ENCODE measurements around the gene FLRT3. TPM values are rescaled to one million over a fixed set of nuclear protein-coding genes. Genes with fewer than 3 reads are reported as not detected.

Gene FLRT3
- total RNA-seq, 2 experiments from 2014 or later: not detected

DNA sequence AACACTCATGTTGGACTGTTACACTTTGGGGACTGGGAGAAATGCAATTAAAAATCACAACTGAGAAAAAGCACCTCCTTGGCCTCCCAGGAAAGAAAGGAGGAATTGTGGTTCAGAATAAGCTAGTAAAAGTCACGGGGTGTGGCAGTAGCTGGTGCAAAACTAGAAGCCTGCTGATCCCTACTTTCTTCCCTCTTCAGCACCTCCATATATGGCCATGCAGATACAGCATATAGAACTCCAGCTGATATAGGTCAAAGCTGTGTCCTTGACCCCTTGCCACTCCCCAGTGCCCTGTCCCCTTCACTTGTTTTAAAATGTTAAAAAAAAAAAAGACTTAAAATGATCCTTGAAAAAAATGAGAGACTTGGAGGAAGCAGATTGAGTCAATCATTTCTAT lies 5.5 kb upstream of the FLRT3 start:
- Mint-ChIP-seq H3K27ac (no peak overlapping the region), H3K4me1 (no peaks in the 10 kb centered on the region), H3K36me3 (ENCODE audit: low read depth) (no peaks in the 10 kb centered on the region), H3K4me3 (no peak overlapping the region), H3K27me3 (no peaks in the 10 kb centered on the region), H3K9me3 (peaks cover 14% of the 10 kb centered on the region)
- CTCF ChIA-PET: no interaction called here
- no peak for DNase-seq
- POLR2A ChIA-PET: no interaction called here

DNA sequence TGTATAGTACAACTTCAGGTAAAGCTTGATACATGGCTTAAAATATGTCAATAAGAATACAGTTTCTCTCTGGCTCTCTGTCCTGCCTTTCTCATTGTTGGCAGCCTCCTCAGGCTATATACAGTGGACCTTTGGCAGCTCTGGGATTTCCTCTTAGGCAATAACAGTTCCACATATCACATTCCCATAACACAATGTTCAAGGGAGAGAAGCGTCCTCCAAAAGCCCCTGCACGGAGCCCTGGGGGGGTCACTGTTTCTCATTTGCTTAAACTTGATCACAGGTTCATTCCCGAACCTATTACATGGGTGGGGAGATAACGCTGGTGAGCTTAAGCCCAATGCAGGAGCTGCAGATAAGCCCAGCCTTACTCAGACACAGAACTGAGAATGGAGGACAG lies 4.4 kb upstream of the FLRT3 start:
- H3K27ac Mint-ChIP-seq: no peak overlapping the region
- H3K36me3 Mint-ChIP-seq (ENCODE audit: low read depth): no peaks in the 10 kb centered on the region
- peaks cover 12% of the 10 kb centered on the region for H3K9me3 Mint-ChIP-seq
- no peaks in the 10 kb centered on the region for H3K4me1 Mint-ChIP-seq
- no peak overlapping the region for H3K4me3 Mint-ChIP-seq
- ChIA-PET POLR2A (no interaction called here), CTCF (no interaction called here)
- no peaks in the 10 kb centered on the region for H3K27me3 Mint-ChIP-seq
- no peak for DNase-seq

DNA sequence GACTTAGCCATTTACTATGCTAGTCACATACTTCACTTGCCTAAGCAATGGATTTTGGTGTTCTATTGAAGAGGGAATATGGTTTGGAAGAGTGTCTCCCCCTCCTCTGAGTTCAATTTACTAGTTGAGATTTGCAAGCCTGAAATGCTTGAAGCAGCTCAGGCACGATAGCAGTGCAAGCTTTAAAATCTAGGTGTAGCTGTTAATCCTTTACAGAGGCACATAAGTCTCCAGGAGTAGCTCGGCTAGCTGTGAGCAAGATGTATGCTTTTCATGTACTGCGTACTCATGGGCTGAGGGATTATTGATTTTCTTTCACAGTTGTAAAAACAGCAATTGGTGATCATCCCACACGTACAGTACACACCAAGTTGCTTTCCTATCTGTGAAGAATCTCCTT lies 726 bp downstream of the FLRT3 start:
- Mint-ChIP-seq H3K36me3 (ENCODE audit: low read depth) (no peaks in the 10 kb centered on the region), H3K4me1 (no peaks in the 10 kb centered on the region), H3K4me3 (no peak overlapping the region), H3K27me3 (no peaks in the 10 kb centered on the region), H3K27ac (no peak overlapping the region), H3K9me3 (peaks cover 3% of the 10 kb centered on the region)
- DNase-seq: no peak
- CTCF ChIA-PET: no interaction called here
- POLR2A ChIA-PET: no interaction called here

DNA sequence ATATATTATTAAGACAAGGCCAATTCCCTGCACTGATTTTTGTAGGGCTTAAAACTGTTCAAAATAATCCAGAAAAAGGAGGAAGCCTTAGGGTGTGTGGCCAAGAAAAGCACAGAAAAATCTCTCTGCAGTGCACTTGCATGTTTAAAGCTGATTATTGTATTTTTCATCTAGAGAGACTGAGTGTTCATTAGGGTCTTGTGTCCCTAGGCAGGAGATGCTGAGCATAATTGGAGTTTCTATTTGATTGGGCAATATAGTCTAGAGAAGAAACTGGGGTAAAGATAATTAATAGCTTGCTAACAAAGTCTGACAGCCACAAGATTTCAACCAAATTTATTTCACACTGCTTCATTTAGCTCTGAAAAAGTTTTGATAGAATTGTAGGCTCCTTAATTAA lies 2.4 kb downstream of the FLRT3 start:
- ChIA-PET CTCF (no interaction called here), POLR2A (no interaction called here)
- no peak overlapping the region for H3K27ac Mint-ChIP-seq
- H3K27me3 Mint-ChIP-seq: no peaks in the 10 kb centered on the region
- H3K4me3 Mint-ChIP-seq: no peak overlapping the region
- no peaks in the 10 kb centered on the region for H3K4me1 Mint-ChIP-seq
- DNase-seq: no peak
- H3K36me3 Mint-ChIP-seq (ENCODE audit: low read depth): no peaks in the 10 kb centered on the region
- H3K9me3 Mint-ChIP-seq: no peaks in the 10 kb centered on the region

DNA sequence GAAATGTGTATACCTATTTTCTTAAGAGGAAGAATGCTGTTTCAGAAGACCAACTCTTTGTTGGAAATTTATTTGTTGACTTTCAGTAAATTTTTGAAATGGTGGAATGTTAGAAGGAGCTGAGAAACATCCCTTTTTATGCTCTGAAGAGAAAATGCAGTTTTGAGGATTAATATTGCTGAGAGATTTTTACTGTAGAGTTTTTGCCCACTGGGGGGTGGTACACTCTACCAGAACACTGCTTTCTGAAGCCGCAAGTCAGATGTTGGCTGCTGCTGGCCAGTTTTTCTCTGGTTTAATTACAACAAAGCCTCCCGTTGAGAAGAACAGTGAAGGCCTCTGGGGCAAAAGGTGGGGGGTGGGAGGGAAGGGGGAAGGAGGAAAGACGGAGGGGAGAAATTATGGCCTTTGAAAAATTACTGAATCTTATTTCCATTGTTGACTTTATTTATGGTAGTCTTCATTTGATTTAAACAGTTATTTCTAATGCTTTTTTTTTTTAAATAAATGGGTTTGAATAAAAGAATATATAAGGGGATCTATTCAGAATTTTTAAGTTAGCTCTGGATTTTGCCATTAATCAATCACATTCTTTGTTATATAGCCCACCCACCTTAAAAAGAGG lies 3.0 kb downstream of the FLRT3 start:
- H3K9me3 Mint-ChIP-seq: no peaks in the 10 kb centered on the region
- ChIA-PET POLR2A (no interaction called here), CTCF (no interaction called here)
- H3K4me3 Mint-ChIP-seq: no peak overlapping the region
- no peaks in the 10 kb centered on the region for H3K36me3 Mint-ChIP-seq (ENCODE audit: low read depth)
- no peaks in the 10 kb centered on the region for H3K27me3 Mint-ChIP-seq
- H3K27ac Mint-ChIP-seq: no peak overlapping the region
- H3K4me1 Mint-ChIP-seq: no peaks in the 10 kb centered on the region
- DNase-seq: no peak

DNA sequence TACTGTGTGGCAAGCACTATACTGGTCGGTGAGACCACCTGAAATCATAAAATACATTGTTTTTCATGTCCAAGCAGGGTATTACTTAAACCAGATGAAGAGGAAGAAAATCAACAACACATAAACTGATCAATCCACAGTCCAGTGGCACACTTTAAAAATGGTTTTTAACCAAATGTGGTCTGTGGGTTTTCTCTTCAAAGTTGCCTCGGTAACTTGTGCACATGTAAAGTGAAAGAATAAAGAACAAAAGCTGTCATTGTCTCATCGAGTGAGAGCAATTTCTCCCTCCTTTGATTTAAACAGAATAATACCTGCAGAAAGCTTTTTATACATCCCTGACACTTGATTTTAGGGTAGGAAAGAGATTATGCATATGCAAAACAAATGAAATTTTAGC lies 3.7 kb downstream of the FLRT3 start:
- CTCF ChIA-PET: no interaction called here
- DNase-seq: no peak
- POLR2A ChIA-PET: no interaction called here
- Mint-ChIP-seq H3K4me3 (no peak overlapping the region), H3K9me3 (no peaks in the 10 kb centered on the region), H3K36me3 (ENCODE audit: low read depth) (no peaks in the 10 kb centered on the region), H3K4me1 (no peaks in the 10 kb centered on the region), H3K27me3 (no peaks in the 10 kb centered on the region), H3K27ac (no peak overlapping the region)

DNA sequence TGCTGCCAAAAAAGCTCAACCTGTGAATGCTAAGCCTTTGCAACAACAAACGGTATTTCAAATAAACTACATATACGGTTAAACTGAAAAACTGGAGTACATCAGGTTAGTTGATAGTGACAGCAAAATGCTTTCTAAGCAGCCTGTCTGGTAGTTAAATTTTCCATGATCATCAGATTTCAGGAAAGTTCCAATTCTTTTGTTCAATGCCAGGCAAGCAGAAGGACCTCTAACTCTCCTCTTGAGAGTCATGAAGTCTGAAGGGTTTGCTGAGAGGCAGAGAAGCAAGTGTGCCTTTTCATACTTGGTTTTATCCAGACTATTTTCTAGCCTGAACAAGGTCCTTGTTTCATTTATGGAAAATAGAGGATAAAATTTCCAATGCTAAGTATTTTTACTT lies 4.5 kb downstream of the FLRT3 start:
- Mint-ChIP-seq H3K4me1 (no peaks in the 10 kb centered on the region), H3K4me3 (no peak overlapping the region), H3K27me3 (no peaks in the 10 kb centered on the region), H3K9me3 (no peaks in the 10 kb centered on the region), H3K36me3 (ENCODE audit: low read depth) (no peaks in the 10 kb centered on the region), H3K27ac (no peak overlapping the region)
- CTCF ChIA-PET: no interaction called here
- DNase-seq: no peak
- POLR2A ChIA-PET: no interaction called here

DNA sequence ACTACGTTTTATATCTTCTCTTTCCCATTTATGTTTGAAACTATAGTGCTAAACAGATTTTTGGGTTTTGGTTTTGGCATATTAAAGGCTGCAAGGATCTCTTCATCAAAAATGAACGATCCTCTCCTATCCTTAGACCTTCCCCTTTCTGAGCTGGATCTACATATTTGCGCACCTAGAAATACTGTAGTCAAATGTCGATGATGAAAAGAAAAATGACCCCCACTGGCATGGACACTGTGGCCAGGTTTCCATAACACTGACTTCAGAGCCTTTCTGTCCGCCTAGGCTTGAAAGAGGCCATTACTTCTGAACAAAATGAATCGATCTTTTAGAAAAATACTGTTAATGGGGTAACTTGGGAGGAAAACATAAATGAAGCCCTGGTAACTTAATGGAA lies 5.8 kb downstream of the FLRT3 start:
- no peak overlapping the region for H3K4me3 Mint-ChIP-seq
- DNase-seq: no peak
- H3K4me1 Mint-ChIP-seq: no peaks in the 10 kb centered on the region
- CTCF ChIA-PET: no interaction called here
- no peaks in the 10 kb centered on the region for H3K9me3 Mint-ChIP-seq
- no peaks in the 10 kb centered on the region for H3K27me3 Mint-ChIP-seq
- H3K27ac Mint-ChIP-seq: no peak overlapping the region
- no peaks in the 10 kb centered on the region for H3K36me3 Mint-ChIP-seq (ENCODE audit: low read depth)
- POLR2A ChIA-PET: no interaction called here

DNA sequence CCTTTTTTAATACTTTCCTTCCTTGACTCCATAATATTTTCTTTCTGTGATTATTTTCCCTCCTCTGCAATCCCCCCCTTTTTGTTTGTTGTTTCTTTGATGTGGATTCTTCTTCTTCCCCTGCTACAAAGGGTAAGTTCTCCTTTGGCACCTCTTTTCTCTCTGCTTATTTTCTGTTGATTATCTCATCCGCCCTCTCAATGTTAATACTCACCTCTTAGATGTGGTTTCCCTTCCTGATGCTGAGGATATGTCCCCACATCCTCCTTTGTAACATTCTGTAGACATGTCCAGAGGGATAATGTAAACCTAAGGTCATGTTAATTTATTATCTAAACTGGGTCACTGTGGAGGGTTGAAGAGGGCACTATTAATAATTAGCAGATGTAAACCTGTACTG lies 17.7 kb downstream of the FLRT3 start:
- no peaks in the 10 kb centered on the region for H3K36me3 Mint-ChIP-seq (ENCODE audit: low read depth)
- ChIA-PET POLR2A (no interaction called here), CTCF (no interaction called here)
- H3K27me3 Mint-ChIP-seq: no peaks in the 10 kb centered on the region
- peaks cover 10% of the 10 kb centered on the region for H3K9me3 Mint-ChIP-seq
- H3K4me1 Mint-ChIP-seq: no peaks in the 10 kb centered on the region
- no peak overlapping the region for H3K4me3 Mint-ChIP-seq
- DNase-seq: no peak
- H3K27ac Mint-ChIP-seq: no peak overlapping the region

DNA sequence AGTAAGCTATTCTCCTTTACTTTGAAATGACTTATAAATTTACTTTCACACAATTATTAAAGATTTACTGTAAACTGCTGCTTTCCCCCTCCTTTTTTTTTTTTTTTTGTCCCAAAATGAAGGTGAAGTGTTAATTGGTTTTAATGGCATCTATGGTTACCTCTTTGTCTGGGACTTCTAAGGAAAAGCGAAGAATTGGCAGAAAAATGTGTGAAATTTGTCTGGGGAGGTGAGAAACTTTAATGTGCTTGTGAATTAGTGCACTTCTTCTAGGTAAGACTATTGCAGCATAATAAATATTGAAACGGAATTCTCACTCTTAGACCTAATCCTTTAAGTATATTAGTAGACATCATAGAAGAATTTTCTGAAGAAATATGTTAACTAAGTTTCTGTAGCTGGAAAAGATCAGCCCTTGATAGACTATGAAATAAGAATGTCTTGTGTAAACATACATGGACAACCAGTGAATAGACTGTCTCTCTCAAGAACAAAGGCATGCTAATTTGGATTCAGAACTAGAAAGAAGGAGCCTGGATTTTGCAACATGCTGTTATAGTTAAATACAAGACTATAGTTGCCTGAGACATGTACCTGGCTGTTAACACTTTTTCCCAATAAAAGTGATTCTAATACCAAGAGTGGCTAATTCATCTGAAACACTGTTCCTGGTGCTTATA lies 23.9 kb downstream of the FLRT3 start:
- no peak overlapping the region for H3K27ac Mint-ChIP-seq
- CTCF ChIA-PET: no interaction called here

DNA sequence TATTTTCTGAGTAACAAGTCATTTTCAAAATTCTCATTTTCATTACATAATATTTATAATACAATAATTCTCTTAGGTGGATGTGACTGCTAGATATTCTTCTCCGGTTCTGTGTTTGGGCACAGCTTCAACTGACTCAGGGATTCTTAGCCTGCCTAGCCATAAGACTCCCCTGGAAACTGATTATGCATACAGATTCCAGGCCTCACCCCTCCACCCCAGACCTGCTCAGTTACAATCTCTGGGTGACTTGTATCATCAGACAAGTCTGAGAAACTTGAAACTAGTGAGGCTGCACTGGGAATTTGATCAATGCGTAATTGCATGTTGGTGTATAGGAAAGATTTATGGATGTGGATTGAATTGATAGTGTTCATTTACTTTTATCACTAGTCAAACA lies 25.4 kb downstream of the FLRT3 start:
- ChIA-PET CTCF (no interaction called here), POLR2A (no interaction called here)
- DNase-seq: no peak
- H3K27me3 Mint-ChIP-seq: no peaks in the 10 kb centered on the region
- no peaks in the 10 kb centered on the region for H3K4me1 Mint-ChIP-seq
- peaks cover 11% of the 10 kb centered on the region for H3K9me3 Mint-ChIP-seq
- no peaks in the 10 kb centered on the region for H3K36me3 Mint-ChIP-seq (ENCODE audit: low read depth)
- H3K27ac Mint-ChIP-seq: no peak overlapping the region
- no peak overlapping the region for H3K4me3 Mint-ChIP-seq

More for the DNA sequence above, 23.9 kb downstream of the FLRT3 start:
- Mint-ChIP-seq H3K27me3 (no peaks in the 10 kb centered on the region), H3K36me3 (ENCODE audit: low read depth) (no peaks in the 10 kb centered on the region), H3K4me1 (no peaks in the 10 kb centered on the region), H3K9me3 (peaks cover 13% of the 10 kb centered on the region), H3K4me3 (no peak overlapping the region)
- POLR2A ChIA-PET: no interaction called here
- DNase-seq: no peak

DNA sequence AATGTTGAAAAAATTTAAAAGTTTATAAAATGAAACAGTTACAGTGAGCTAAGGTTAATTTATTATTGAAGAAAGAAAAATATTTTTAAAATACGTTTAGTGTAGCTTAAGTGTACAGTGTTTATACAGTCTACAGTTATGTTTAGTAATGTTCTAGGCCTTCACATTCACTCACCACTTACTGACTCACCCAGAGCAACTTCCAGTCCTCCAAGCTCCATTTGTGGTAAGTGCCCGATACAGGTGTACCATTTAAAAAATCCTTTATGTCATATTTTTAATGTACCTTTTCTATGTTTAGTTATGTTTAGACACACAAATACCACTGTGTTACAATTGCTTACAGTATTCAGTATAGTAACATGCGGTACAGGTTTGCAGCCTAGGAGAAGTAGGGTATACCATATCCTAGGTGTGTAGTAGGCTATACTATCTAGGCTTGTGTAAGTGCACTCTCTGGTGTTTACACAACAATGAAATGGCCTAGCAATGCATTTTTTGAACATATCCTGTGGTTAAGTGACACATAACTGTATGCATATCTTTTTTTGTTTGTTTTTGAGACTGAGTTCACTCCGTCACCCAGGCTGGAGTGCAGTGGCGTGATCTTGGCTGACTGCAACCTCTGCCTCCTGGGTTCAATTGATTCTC lies 26.3 kb downstream of the FLRT3 start:
- Mint-ChIP-seq H3K27me3 (no peaks in the 10 kb centered on the region), H3K4me1 (no peaks in the 10 kb centered on the region), H3K9me3 (peaks cover 8% of the 10 kb centered on the region), H3K27ac (no peak overlapping the region), H3K36me3 (ENCODE audit: low read depth) (no peaks in the 10 kb centered on the region), H3K4me3 (no peak overlapping the region)
- DNase-seq: no peak
- ChIA-PET CTCF (no interaction called here), POLR2A (no interaction called here)

DNA sequence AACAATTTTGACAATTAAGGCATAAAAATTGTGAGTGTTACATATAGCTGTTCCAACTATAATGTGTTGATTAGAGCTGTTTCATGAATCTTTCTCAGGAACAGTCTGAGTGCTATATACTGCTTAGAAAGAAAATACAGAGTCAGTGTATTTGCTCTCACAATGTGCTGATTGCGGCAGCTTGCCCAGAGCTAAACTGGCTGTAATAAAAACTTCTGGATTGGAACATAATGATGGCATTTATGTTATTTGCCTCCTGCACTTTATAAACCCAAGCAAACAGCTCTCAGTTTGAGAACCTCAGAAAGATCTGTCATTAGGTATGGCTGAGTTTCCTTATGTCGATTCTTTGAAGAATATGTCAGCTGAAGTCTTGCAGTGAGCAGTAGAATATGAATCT lies 29.5 kb downstream of the FLRT3 start:
- H3K27ac Mint-ChIP-seq: no peak overlapping the region
- no peak for DNase-seq
- H3K27me3 Mint-ChIP-seq: no peaks in the 10 kb centered on the region
- H3K4me3 Mint-ChIP-seq: no peak overlapping the region
- ChIA-PET POLR2A (no interaction called here), CTCF (no interaction called here)
- peaks cover 13% of the 10 kb centered on the region for H3K9me3 Mint-ChIP-seq
- H3K4me1 Mint-ChIP-seq: no peaks in the 10 kb centered on the region
- no peaks in the 10 kb centered on the region for H3K36me3 Mint-ChIP-seq (ENCODE audit: low read depth)

DNA sequence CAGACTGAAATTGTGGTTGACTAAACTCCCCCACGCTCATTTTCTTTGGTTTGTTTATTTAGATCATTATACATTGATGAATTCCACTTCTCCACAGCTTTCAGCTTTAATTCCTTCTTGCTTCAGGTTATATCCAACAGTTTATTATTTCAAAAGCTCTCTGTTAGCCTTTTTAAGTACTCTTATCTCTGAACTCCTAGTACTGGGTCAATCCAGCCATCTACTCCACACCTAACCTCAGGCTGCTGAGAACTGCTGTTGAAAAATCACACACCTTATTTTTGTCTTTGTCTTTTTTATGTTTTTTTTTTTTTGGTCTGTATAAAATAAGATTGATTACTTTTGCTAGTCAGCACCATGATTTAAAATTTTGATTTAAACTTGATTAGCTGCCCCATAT lies 32.9 kb downstream of the FLRT3 start:
- no peak for DNase-seq
- ChIA-PET CTCF (no interaction called here), POLR2A (no interaction called here)
- no peaks in the 10 kb centered on the region for H3K27me3 Mint-ChIP-seq
- H3K27ac Mint-ChIP-seq: no peak overlapping the region
- H3K4me1 Mint-ChIP-seq: no peaks in the 10 kb centered on the region
- no peak overlapping the region for H3K4me3 Mint-ChIP-seq
- H3K36me3 Mint-ChIP-seq (ENCODE audit: low read depth): no peaks in the 10 kb centered on the region
- H3K9me3 Mint-ChIP-seq: peaks cover 7% of the 10 kb centered on the region
